ENCODE measurements around the gene RFLNA.

- TF ChIP-seq CTCF (IDR thresholded peaks at IDR 0.05; ENCODE audit: low read length) (no peak), EZH2 (IDR thresholded peaks at IDR 0.05; ENCODE audit: borderline replicate concordance, low read length) (no peak)
These were observed 55.6 kb downstream of the RFLNA start for GRCh38 chr12:124350491-124350890.
